HepG2 (cell line): Measurements from ENCODE around the gene MRGPRF. TPM values are rescaled to one million over a fixed set of nuclear protein-coding genes. Genes with fewer than 3 reads are reported as not detected.

ENCODE experiments used
- ATAC-seq: fragments of 200-7000 bp; cut with Tn5 transposase; 3 replicates; pipeline ENCODE4 v1.9.1; 2020; ENCODE audit warnings: mild to moderate bottlenecking, moderate library complexity
- BruUV-seq: library from RNA; stranded (reverse); fragments of 400-500 nt; replicated peaks from 2 replicates; lab custom pipeline; 2021; lab: Mats Ljungman, UMichigan
- CTCF ChIA-PET: fragments of 300-600 bp; formaldehyde crosslinking; extraction: SDS; loops from one replicate; lab custom pipeline; 2021; ENCODE audit warnings: low total read pairs, inconsistent platforms, low intra/inter-chr PET ratio; lab: Yijun Ruan, JAX
- POLR2A ChIA-PET: fragments of 350-600 bp; sonication (Branson Sonifier 250); formaldehyde crosslinking; loops from one replicate; lab custom pipeline; 2020; ENCODE audit warnings: antibody characterized with exemption, inconsistent platforms; lab: Yijun Ruan, JAX
- DNase-seq: peaks from one replicate; pipeline ENCODE4 v3.0.0-alpha.2; 2015; ENCODE audit warnings: low spot score
- FAIRE-seq: peaks from 3 replicates; lab custom pipeline; 2011; peaks lifted over from hg19 to GRCh38; lab: Jason Lieb, UNC
- H2AFZ ChIP-seq: one replicate; pipeline ENCODE4 v1.6.1; 2011; ENCODE audit warnings: low read length, inconsistent platforms
- H3K27ac ChIP-seq: fragments of 300-600 bp; 3 replicates; pipeline ENCODE4 v1.8.0; 2011; ENCODE audit warnings: mixed run types, mild to moderate bottlenecking, mixed read lengths, low read length, inconsistent platforms; ENCODE audit not compliant: insufficient read depth; ENCODE audit errors: extremely low read length
- H3K27me3 ChIP-seq, 2 experiments: fragments of 200-600 bp in 1 of 2; 2 replicates in 1 of 2; 3 replicates in 1 of 2; pipeline versions ENCODE4 v1.6.0 to v1.8.0; 2011; ENCODE audit warnings: low read length in 2 of 2, mild to moderate bottlenecking in 2 of 2, moderate library complexity in 2 of 2, inconsistent platforms in 1 of 2; ENCODE audit not compliant: insufficient read depth in 2 of 2, control insufficient read depth in 1 of 2
- H3K36me3 ChIP-seq, 2 experiments: fragments of 200-600 bp in 1 of 2; replicated peaks in 1 of 2; 2 replicates in 1 of 2; 3 replicates in 1 of 2; pipeline versions ENCODE4 v1.5.1 to v1.8.0; 2011; ENCODE audit warnings: low read length in 2 of 2, inconsistent platforms in 1 of 2; ENCODE audit not compliant: insufficient read depth in 2 of 2, control insufficient read depth in 1 of 2
- H3K4me1 ChIP-seq: 2 replicates; pipeline ENCODE4 v1.5.1; 2012; ENCODE audit warnings: low read length, inconsistent platforms; ENCODE audit not compliant: insufficient read depth
- H3K4me2 ChIP-seq: 2 replicates; pipeline ENCODE4 v1.6.0; 2011; ENCODE audit warnings: low read depth, low read length, inconsistent platforms
- H3K4me3 ChIP-seq, 3 experiments: fragments of 200-600 bp in 1 of 3; sonication (generic), shearing (Covaris generic) in 1 of 3; replicated peaks in 1 of 3; 2 replicates each; pipeline ENCODE4 v1.5.1; 2011 to 2016; ENCODE audit warnings: low read length in 3 of 3, inconsistent platforms in 2 of 3, low read depth in 2 of 3, mild to moderate bottlenecking in 2 of 3, control low read depth in 1 of 3, mixed read lengths in 1 of 3; ENCODE audit not compliant: insufficient read depth in 1 of 3
- H3K79me2 ChIP-seq: one replicate; pipeline ENCODE4 v1.6.1; 2011; ENCODE audit warnings: low read length, inconsistent platforms; ENCODE audit not compliant: insufficient read depth
- H3K9ac ChIP-seq: 2 replicates; pipeline ENCODE4 v1.6.0; 2011; ENCODE audit warnings: mild to moderate bottlenecking, low read depth, low read length, inconsistent platforms; ENCODE audit not compliant: insufficient read depth
- H3K9me3 ChIP-seq: 2 replicates; pipeline ENCODE4 v1.5.1; 2012; ENCODE audit warnings: mild to moderate bottlenecking, low read length
- H4K20me1 ChIP-seq: 2 replicates; pipeline ENCODE4 v1.6.0; 2011; ENCODE audit warnings: inconsistent platforms, mild to moderate bottlenecking, low read length, moderate library complexity; ENCODE audit not compliant: insufficient read depth
- ZBTB40 ChIP-seq, 2 experiments: fragments of 450-650 bp in 1 of 2; sonication (generic) in 1 of 2; formaldehyde crosslinking in 1 of 2; IDR thresholded peaks; 2 replicates each; pipeline versions ENCODE4 v1.6.1 to v1.8.0; 2016 to 2022; ENCODE audit warnings: antibody characterized with exemption in 1 of 2, mild to moderate bottlenecking in 1 of 2, missing genetic modification reagents in 1 of 2
- ZNF362 ChIP-seq: sonication (generic); formaldehyde crosslinking; IDR thresholded peaks from 2 replicates; pipeline ENCODE4 v1.4.0; 2020; ENCODE audit warnings: missing genetic modification reagents, mild to moderate bottlenecking, borderline replicate concordance
- ZNF550 ChIP-seq: sonication (generic); formaldehyde crosslinking; IDR thresholded peaks from 2 replicates; pipeline ENCODE4 v1.4.0; 2020; ENCODE audit warnings: mild to moderate bottlenecking, missing genetic modification reagents, borderline replicate concordance
- ZSCAN30 ChIP-seq: sonication (generic); formaldehyde crosslinking; IDR thresholded peaks from 2 replicates; pipeline ENCODE4 v1.5.0; 2020; ENCODE audit warnings: mild to moderate bottlenecking, missing genetic modification reagents
- WGBS: methylation state at CpG from one replicate; pipeline ENCODE4 v1.1.6; 2017; ENCODE audit warnings: low lambda C conversion rate; 5-methylcytosine and 5-hydroxymethylcytosine counted together
- in situ Hi-C: cut with HindIII; loops from 2 replicates; pipeline ENCODE4 v1.10.0; 2017; ENCODE audit warnings: low pct_unique_long_range_greater_than_20kb; ENCODE audit not compliant: extremely low pct_ligation_motif_present
- intact Hi-C: fragments of 100-400 bp; cut with micrococcal nuclease; formaldehyde crosslinking; loops from one replicate; pipeline ENCODE4 v1.10.0; 2022; ENCODE audit not compliant: unreplicated experiment
- polyA plus RNA-seq, 8 experiments: library from polyadenylated mRNA; depleted of rRNA in 3 of 8; stranded (reverse) in 7 of 8; unstranded in 1 of 8; fragments of >200 nt; fragmentation: Illumina TruSeq in 4 of 8; extraction: Trizol in 4 of 8; gene quantifications; 2 replicates each; pipeline versions ENCODE4 v1.2.1 to v1.2.3, GENCODE V29; 2011 to 2016; ENCODE audit warnings: low read depth in 4 of 8, missing spikeins in 1 of 8, mixed read lengths in 1 of 8; ENCODE audit not compliant: insufficient read depth in 1 of 8
- total RNA-seq, 5 experiments: library from RNA; depleted of rRNA; stranded (reverse); fragments of >200 nt; fragmentation: Illumina TruSeq; extraction: Trizol; gene quantifications; 2 replicates each; pipeline ENCODE4 v1.2.3, GENCODE V29; 2016; ENCODE audit warnings: low read depth in 1 of 5

Gene MRGPRF
- total and polyA plus RNA-seq, 2 of the 13 experiments (the other 11 are each of a cell fraction or from before 2014, with no cell fraction given) = not detected

- Histone ChIP-seq H3K9ac (no peak overlapping the region), H2AFZ (no peak overlapping the region), H3K27me3 (peaks cover 2 to 16% of the 10 kb centered on the region in 2 experiments), H3K4me1 (no peaks in the 10 kb centered on the region), H3K27ac (no peak overlapping the region), H3K4me2 (no peak overlapping the region), H4K20me1 (no peaks in the 10 kb centered on the region), H3K79me2 (no peaks in the 10 kb centered on the region), H3K9me3 (no peaks in the 10 kb centered on the region), H3K4me3 (no peak overlapping the region), H3K36me3 (no peaks in the 10 kb centered on the region)
- in situ Hi-C loops (no loop called here), intact Hi-C loops (no loop called here)
- ChIA-PET CTCF (no interaction called here), POLR2A (no interaction called here)
- DNase-seq (no peak), ATAC-seq (no peak), FAIRE-seq (no peak)
- no TSS peak for BruUV-seq
- TF ChIP-seq ZSCAN30 (CRISPR knock-in tag) = no peak
- WGBS = 18% methylated on average over 4 of the region's 25 CpGs
These were observed 52.6 kb downstream of the MRGPRF start for GRCh38 chr11:68960294-68961071.

- no peak overlapping the region for H2AFZ ChIP-seq
- no peaks in the 10 kb centered on the region for H3K36me3 ChIP-seq
- H3K9ac ChIP-seq = no peak overlapping the region
- DNase-seq = no peak
- 81% methylated on average over 18 of the region's 31 CpGs for WGBS
- H4K20me1 ChIP-seq = no peaks in the 10 kb centered on the region
- no peaks in the 10 kb centered on the region for H3K79me2 ChIP-seq
- FAIRE-seq = no peak
- ChIA-PET POLR2A (no interaction called here), CTCF (no interaction called here)
- no peaks in the 10 kb centered on the region for H3K4me1 ChIP-seq
- intact Hi-C loops (no loop called here), in situ Hi-C loops (no loop called here)
- no peak overlapping the region for H3K27ac ChIP-seq
- ATAC-seq = no peak
- no TSS peak for BruUV-seq
- no peaks in the 10 kb centered on the region for H3K9me3 ChIP-seq
- peaks cover 2 to 16% of the 10 kb centered on the region in 2 experiments for H3K27me3 ChIP-seq
- TF ChIP-seq ZNF362 (CRISPR knock-in tag) = no peak
- TF ChIP-seq ZBTB40 (IDR thresholded peaks at IDR 0.05) = no peak
- no peak for TF ChIP-seq ZBTB40 (CRISPR knock-in tag; IDR thresholded peaks at IDR 0.05)
- no peak for TF ChIP-seq ZNF550
- no peak overlapping the region for H3K4me3 ChIP-seq
- no peak overlapping the region for H3K4me2 ChIP-seq
These were observed 53.4 kb downstream of the MRGPRF start for GRCh38 chr11:68959465-68960293.
